HEK293 (cell line): ENCODE data around the gene MALRD1.

Source experiments
- CTCF ChIA-PET: fragments of 350-600 bp; formaldehyde crosslinking; extraction: SDS; loops from one replicate; lab custom pipeline; 2021; ENCODE audit warnings: antibody characterized with exemption; lab: Yijun Ruan, JAX
- POLR2A ChIA-PET: fragments of 300-600 bp; formaldehyde crosslinking; extraction: SDS; loops from one replicate; lab custom pipeline; 2020; ENCODE audit warnings: antibody characterized with exemption, inconsistent platforms; lab: Yijun Ruan, JAX
- H3K27ac ChIP-seq: fragments of 200-500 bp; sonication (Bioruptor generic); 2 replicates; pipeline ENCODE4 v1.5.1; 2014; ENCODE audit warnings: low read depth, low read length, control low read depth, inconsistent platforms; ENCODE audit errors: extremely low read depth
- H3K36me3 ChIP-seq, 2 experiments: fragments of 200-500 bp in 1 of 2; sonication (Bioruptor generic) in 1 of 2; 1 replicate in 1 of 2; 2 replicates in 1 of 2; pipeline ENCODE4 v1.5.1; 2014 to 2017; ENCODE audit warnings: inconsistent platforms in 2 of 2, low read length in 2 of 2; ENCODE audit not compliant: control insufficient read depth in 2 of 2, insufficient read depth in 1 of 2
- H3K4me1 ChIP-seq: fragments of 200-500 bp; sonication (Bioruptor generic); 2 replicates; pipeline ENCODE4 v1.5.1; 2014; ENCODE audit warnings: mild to moderate bottlenecking, low read length, inconsistent platforms; ENCODE audit not compliant: control insufficient read depth, insufficient read depth
- H3K4me3 ChIP-seq: 2 replicates; pipeline ENCODE4 v1.5.1; 2011; ENCODE audit warnings: low read depth, mild to moderate bottlenecking, control low read depth, low read length, moderate library complexity
- H3K9me3 ChIP-seq: fragments of 200-500 bp; sonication (Bioruptor generic); 2 replicates; pipeline ENCODE4 v1.5.1; 2014; ENCODE audit warnings: low read depth, low read length, inconsistent platforms; ENCODE audit not compliant: control insufficient read depth, insufficient read depth
- HIC1 ChIP-seq: fragments of 450-650 bp; formaldehyde crosslinking; IDR thresholded peaks from 2 replicates; pipeline ENCODE4 v1.5.1; 2016; ENCODE audit warnings: missing biosample characterization, missing genetic modification characterization
- IKZF3 ChIP-seq: fragments of 450-650 bp; IDR thresholded peaks from 2 replicates; pipeline ENCODE4 v1.5.0; 2018; ENCODE audit warnings: missing biosample characterization, mild to moderate bottlenecking, missing genetic modification characterization, moderate library complexity
- KLF10 ChIP-seq: fragments of 450-650 bp; IDR thresholded peaks from 2 replicates; pipeline ENCODE4 v1.5.1; 2018; ENCODE audit warnings: missing biosample characterization, mild to moderate bottlenecking, missing genetic modification characterization
- KLF17 ChIP-seq: fragments of 450-650 bp; formaldehyde crosslinking; IDR thresholded peaks from 2 replicates; pipeline ENCODE4 v1.5.1; 2016; ENCODE audit warnings: missing biosample characterization, missing genetic modification characterization
- OSR2 ChIP-seq: fragments of 450-650 bp; formaldehyde crosslinking; IDR thresholded peaks from 2 replicates; pipeline ENCODE4 v1.5.1; 2016; ENCODE audit warnings: missing biosample characterization, missing genetic modification characterization
- OVOL3 ChIP-seq: fragments of 450-650 bp; formaldehyde crosslinking; IDR thresholded peaks from 2 replicates; pipeline ENCODE4 v1.5.1; 2016; ENCODE audit warnings: missing biosample characterization, missing genetic modification characterization
- SCRT1 ChIP-seq: fragments of 450-650 bp; formaldehyde crosslinking; IDR thresholded peaks from 2 replicates; pipeline ENCODE4 v1.5.1; 2016; ENCODE audit warnings: missing biosample characterization, missing genetic modification characterization, borderline replicate concordance
- SP2 ChIP-seq: fragments of 450-650 bp; formaldehyde crosslinking; IDR thresholded peaks from 2 replicates; pipeline ENCODE4 v1.5.1; 2016; ENCODE audit warnings: missing biosample characterization, missing genetic modification characterization
- TRIM28 ChIP-seq: IDR thresholded peaks from 2 replicates; pipeline ENCODE4 v1.6.1; 2011; ENCODE audit warnings: low read length, control low read depth, borderline replicate concordance
- ZBTB7A ChIP-seq: fragments of 450-650 bp; formaldehyde crosslinking; IDR thresholded peaks from 2 replicates; pipeline ENCODE4 v1.5.1; 2016; ENCODE audit warnings: low read depth, missing biosample characterization, missing genetic modification characterization
- ZNF174 ChIP-seq: fragments of 450-650 bp; formaldehyde crosslinking; IDR thresholded peaks from 2 replicates; pipeline ENCODE4 v1.5.0; 2017; ENCODE audit warnings: missing biosample characterization, mild to moderate bottlenecking, missing genetic modification characterization
- ZNF18 ChIP-seq: fragments of 450-650 bp; formaldehyde crosslinking; IDR thresholded peaks from 2 replicates; pipeline ENCODE4 v1.5.1; 2016; ENCODE audit warnings: missing biosample characterization, missing genetic modification characterization
- ZNF2 ChIP-seq: fragments of 450-650 bp; formaldehyde crosslinking; IDR thresholded peaks from 2 replicates; pipeline ENCODE4 v1.5.1; 2016; ENCODE audit warnings: missing biosample characterization, missing genetic modification characterization
- ZNF521 ChIP-seq: fragments of 450-650 bp; formaldehyde crosslinking; IDR thresholded peaks from 2 replicates; pipeline ENCODE4 v1.5.1; 2017; ENCODE audit warnings: missing biosample characterization, mild to moderate bottlenecking, missing genetic modification characterization
- ZNF610 ChIP-seq: fragments of 450-650 bp; formaldehyde crosslinking; IDR thresholded peaks from 2 replicates; pipeline ENCODE4 v1.5.1; 2016; ENCODE audit warnings: missing biosample characterization, missing genetic modification characterization, borderline replicate concordance
- ZNF624 ChIP-seq: fragments of 450-650 bp; formaldehyde crosslinking; IDR thresholded peaks from 2 replicates; pipeline ENCODE4 v1.5.1; 2017; ENCODE audit warnings: missing biosample characterization, missing genetic modification characterization
- TF ChIP-seq, protein P1 (sequence below): fragments of 450-650 bp; formaldehyde crosslinking; IDR thresholded peaks from 2 replicates; pipeline ENCODE4 v1.5.1; 2017; ENCODE audit warnings: missing biosample characterization, missing genetic modification characterization
- TF ChIP-seq, protein P2 (sequence below): fragments of 450-650 bp; formaldehyde crosslinking; IDR thresholded peaks from 2 replicates; pipeline ENCODE4 v1.5.1; 2016; ENCODE audit warnings: missing biosample characterization, missing genetic modification characterization
- TF ChIP-seq, protein P3 (sequence below): fragments of 450-650 bp; formaldehyde crosslinking; IDR thresholded peaks from 2 replicates; pipeline ENCODE4 v1.5.0; 2017; ENCODE audit warnings: missing biosample characterization, missing genetic modification characterization, borderline replicate concordance
- TF ChIP-seq, protein P4 (sequence below): fragments of 450-650 bp; formaldehyde crosslinking; IDR thresholded peaks from 2 replicates; pipeline ENCODE4 v1.5.1; 2016; ENCODE audit warnings: missing biosample characterization, missing genetic modification characterization, borderline replicate concordance

MALRD1 gene

DNA sequence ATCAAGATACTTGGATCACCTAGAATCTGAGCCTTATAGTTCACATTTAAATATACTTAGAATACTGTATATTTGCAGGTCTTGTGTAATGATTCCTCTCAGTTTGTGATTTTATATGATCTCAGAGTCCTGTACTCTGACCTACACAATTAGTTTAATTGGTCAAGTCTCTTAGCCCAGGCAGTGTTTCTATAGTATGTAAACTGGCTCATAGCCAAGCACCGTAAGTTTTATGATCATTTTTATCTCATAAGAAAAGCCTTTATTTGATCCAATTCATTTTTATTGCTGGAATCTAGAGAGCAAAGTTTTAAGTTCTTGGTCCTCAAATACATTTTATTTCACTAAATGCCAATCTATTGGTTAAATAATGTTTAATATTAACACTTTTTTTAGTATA, 242.2 kb downstream of the MALRD1 start:
- no peak overlapping the region for H3K27ac ChIP-seq
- H3K4me1 ChIP-seq, result peaks cover 2% of the 10 kb centered on the region; the same call in 1 of the 2 replicates
- POLR2A ChIA-PET, result no interaction called here
- no peak for TF ChIP-seq OVOL3
- TF ChIP-seq, protein P1, sequence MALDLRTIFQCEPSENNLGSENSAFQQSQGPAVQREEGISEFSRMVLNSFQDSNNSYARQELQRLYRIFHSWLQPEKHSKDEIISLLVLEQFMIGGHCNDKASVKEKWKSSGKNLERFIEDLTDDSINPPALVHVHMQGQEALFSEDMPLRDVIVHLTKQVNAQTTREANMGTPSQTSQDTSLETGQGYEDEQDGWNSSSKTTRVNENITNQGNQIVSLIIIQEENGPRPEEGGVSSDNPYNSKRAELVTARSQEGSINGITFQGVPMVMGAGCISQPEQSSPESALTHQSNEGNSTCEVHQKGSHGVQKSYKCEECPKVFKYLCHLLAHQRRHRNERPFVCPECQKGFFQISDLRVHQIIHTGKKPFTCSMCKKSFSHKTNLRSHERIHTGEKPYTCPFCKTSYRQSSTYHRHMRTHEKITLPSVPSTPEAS (tag by site-specific recombination), result no peak
- TF ChIP-seq ZNF2 (tag by site-specific recombination), result no peak
- TF ChIP-seq IKZF3 (tag by site-specific recombination), result no peak
- TF ChIP-seq ZNF521, result no peak
- TF ChIP-seq HIC1 (tag by site-specific recombination), result no peak
- TF ChIP-seq OSR2 (tag by site-specific recombination), result no peak
- no peak for TF ChIP-seq SP2 (tag by site-specific recombination)
- TF ChIP-seq KLF10 (tag by site-specific recombination), result no peak
- TF ChIP-seq ZNF18 (tag by site-specific recombination), result no peak
- no peak for TF ChIP-seq ZNF174 (tag by site-specific recombination)
- TF ChIP-seq, protein P2, sequence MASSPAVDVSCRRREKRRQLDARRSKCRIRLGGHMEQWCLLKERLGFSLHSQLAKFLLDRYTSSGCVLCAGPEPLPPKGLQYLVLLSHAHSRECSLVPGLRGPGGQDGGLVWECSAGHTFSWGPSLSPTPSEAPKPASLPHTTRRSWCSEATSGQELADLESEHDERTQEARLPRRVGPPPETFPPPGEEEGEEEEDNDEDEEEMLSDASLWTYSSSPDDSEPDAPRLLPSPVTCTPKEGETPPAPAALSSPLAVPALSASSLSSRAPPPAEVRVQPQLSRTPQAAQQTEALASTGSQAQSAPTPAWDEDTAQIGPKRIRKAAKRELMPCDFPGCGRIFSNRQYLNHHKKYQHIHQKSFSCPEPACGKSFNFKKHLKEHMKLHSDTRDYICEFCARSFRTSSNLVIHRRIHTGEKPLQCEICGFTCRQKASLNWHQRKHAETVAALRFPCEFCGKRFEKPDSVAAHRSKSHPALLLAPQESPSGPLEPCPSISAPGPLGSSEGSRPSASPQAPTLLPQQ (tag by site-specific recombination), result no peak
- no peak for TF ChIP-seq SCRT1
- TF ChIP-seq, all 188 proteins: peak for 0
- Histone ChIP-seq H3K36me3 (no peaks in the 10 kb centered on the region), H3K4me3 (no peak overlapping the region), H3K9me3 (no peaks in the 10 kb centered on the region)
- CTCF ChIA-PET, result no interaction called here

GRCh38 chr10:19294233-19294632, 245.6 kb downstream of the MALRD1 start:
- no peaks in the 10 kb centered on the region for H3K36me3 ChIP-seq
- no peak overlapping the region for H3K27ac ChIP-seq
- ChIA-PET POLR2A (no interaction called here), CTCF (interaction anchor here (0.7 kb wide), 1 partner anchor 500 kb away, joined by 3 read pairs; no protein-coding TSS in a partner anchor)
- H3K9me3 ChIP-seq, result no peaks in the 10 kb centered on the region
- H3K4me1 ChIP-seq, result peaks cover 2% of the 10 kb centered on the region; the same call in 1 of the 2 replicates
- no peak overlapping the region for H3K4me3 ChIP-seq
- no peak for TF ChIP-seq TRIM28
- TF ChIP-seq ZNF624 (tag by site-specific recombination), result no peak
- TF ChIP-seq, protein P3, sequence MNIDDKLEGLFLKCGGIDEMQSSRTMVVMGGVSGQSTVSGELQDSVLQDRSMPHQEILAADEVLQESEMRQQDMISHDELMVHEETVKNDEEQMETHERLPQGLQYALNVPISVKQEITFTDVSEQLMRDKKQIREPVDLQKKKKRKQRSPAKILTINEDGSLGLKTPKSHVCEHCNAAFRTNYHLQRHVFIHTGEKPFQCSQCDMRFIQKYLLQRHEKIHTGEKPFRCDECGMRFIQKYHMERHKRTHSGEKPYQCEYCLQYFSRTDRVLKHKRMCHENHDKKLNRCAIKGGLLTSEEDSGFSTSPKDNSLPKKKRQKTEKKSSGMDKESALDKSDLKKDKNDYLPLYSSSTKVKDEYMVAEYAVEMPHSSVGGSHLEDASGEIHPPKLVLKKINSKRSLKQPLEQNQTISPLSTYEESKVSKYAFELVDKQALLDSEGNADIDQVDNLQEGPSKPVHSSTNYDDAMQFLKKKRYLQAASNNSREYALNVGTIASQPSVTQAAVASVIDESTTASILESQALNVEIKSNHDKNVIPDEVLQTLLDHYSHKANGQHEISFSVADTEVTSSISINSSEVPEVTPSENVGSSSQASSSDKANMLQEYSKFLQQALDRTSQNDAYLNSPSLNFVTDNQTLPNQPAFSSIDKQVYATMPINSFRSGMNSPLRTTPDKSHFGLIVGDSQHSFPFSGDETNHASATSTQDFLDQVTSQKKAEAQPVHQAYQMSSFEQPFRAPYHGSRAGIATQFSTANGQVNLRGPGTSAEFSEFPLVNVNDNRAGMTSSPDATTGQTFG, result no peak
- no peak for TF ChIP-seq ZNF610 (tag by site-specific recombination)
- TF ChIP-seq, protein P4, sequence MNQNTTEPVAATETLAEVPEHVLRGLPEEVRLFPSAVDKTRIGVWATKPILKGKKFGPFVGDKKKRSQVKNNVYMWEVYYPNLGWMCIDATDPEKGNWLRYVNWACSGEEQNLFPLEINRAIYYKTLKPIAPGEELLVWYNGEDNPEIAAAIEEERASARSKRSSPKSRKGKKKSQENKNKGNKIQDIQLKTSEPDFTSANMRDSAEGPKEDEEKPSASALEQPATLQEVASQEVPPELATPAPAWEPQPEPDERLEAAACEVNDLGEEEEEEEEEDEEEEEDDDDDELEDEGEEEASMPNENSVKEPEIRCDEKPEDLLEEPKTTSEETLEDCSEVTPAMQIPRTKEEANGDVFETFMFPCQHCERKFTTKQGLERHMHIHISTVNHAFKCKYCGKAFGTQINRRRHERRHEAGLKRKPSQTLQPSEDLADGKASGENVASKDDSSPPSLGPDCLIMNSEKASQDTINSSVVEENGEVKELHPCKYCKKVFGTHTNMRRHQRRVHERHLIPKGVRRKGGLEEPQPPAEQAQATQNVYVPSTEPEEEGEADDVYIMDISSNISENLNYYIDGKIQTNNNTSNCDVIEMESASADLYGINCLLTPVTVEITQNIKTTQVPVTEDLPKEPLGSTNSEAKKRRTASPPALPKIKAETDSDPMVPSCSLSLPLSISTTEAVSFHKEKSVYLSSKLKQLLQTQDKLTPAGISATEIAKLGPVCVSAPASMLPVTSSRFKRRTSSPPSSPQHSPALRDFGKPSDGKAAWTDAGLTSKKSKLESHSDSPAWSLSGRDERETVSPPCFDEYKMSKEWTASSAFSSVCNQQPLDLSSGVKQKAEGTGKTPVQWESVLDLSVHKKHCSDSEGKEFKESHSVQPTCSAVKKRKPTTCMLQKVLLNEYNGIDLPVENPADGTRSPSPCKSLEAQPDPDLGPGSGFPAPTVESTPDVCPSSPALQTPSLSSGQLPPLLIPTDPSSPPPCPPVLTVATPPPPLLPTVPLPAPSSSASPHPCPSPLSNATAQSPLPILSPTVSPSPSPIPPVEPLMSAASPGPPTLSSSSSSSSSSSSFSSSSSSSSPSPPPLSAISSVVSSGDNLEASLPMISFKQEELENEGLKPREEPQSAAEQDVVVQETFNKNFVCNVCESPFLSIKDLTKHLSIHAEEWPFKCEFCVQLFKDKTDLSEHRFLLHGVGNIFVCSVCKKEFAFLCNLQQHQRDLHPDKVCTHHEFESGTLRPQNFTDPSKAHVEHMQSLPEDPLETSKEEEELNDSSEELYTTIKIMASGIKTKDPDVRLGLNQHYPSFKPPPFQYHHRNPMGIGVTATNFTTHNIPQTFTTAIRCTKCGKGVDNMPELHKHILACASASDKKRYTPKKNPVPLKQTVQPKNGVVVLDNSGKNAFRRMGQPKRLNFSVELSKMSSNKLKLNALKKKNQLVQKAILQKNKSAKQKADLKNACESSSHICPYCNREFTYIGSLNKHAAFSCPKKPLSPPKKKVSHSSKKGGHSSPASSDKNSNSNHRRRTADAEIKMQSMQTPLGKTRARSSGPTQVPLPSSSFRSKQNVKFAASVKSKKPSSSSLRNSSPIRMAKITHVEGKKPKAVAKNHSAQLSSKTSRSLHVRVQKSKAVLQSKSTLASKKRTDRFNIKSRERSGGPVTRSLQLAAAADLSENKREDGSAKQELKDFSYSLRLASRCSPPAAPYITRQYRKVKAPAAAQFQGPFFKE (tag by site-specific recombination), result no peak
- TF ChIP-seq KLF17, result no peak
- TF ChIP-seq ZBTB7A, result no peak
